MCF 10A (cell line): ENCODE measurements around the gene KDM4B. TPM values are rescaled to one million over a fixed set of nuclear protein-coding genes. Genes with fewer than 3 reads are reported as not detected.
A peak's percentile ranks its signal among the peaks of the same experiment; 100 is the strongest.

Source experiments
- BruUV-seq: library from RNA; stranded (reverse); fragments of 400-500 nt; replicated peaks from 2 replicates; lab custom pipeline; 2021; lab: Mats Ljungman, UMichigan
- CTCF ChIA-PET: fragments of 300-600 bp; sonication (Branson Sonifier 250); formaldehyde crosslinking; extraction: SDS; loops from one replicate; lab custom pipeline; 2021; ENCODE audit warnings: antibody characterized with exemption, inconsistent platforms; lab: Yijun Ruan, JAX
- POLR2A ChIA-PET: fragments of 300-600, 350-650 bp; sonication (Branson Sonifier 250); formaldehyde crosslinking; extraction: SDS; loops from one replicate; lab custom pipeline; 2020; ENCODE audit warnings: antibody characterized with exemption, inconsistent platforms; lab: Yijun Ruan, JAX
- DNase-seq: peaks from one replicate; pipeline ENCODE4 v3.0.0-alpha.2; 2018; ENCODE audit not compliant: unreplicated experiment
- H3K27ac Mint-ChIP-seq: one replicate; pipeline ENCODE4 v1.8.0; 2022; ENCODE audit warnings: mild to moderate bottlenecking, low read depth, mixed read lengths; ENCODE audit not compliant: unreplicated experiment
- H3K27me3 Mint-ChIP-seq: one replicate; pipeline ENCODE4 v1.8.0; 2022; ENCODE audit warnings: mixed read lengths; ENCODE audit not compliant: insufficient read depth, unreplicated experiment
- H3K36me3 Mint-ChIP-seq: one replicate; pipeline ENCODE4 v1.8.0; 2022; ENCODE audit warnings: mild to moderate bottlenecking, moderate library complexity, mixed read lengths; ENCODE audit not compliant: insufficient read depth, unreplicated experiment
- H3K4me1 Mint-ChIP-seq: one replicate; pipeline ENCODE4 v1.8.0; 2022; ENCODE audit warnings: mixed read lengths; ENCODE audit not compliant: insufficient read depth, unreplicated experiment
- H3K4me3 Mint-ChIP-seq: one replicate; pipeline ENCODE4 v1.8.0; 2022; ENCODE audit warnings: mild to moderate bottlenecking, moderate library complexity, mixed read lengths; ENCODE audit not compliant: unreplicated experiment
- H3K9me3 Mint-ChIP-seq: one replicate; pipeline ENCODE4 v1.8.0; 2022; ENCODE audit warnings: mixed read lengths; ENCODE audit not compliant: unreplicated experiment
- CTCF ChIP-seq: fragments of 200-600 bp; IDR thresholded peaks from one replicate; pipeline ENCODE4 v1.8.0; 2022; ENCODE audit warnings: antibody characterized with exemption, mild to moderate bottlenecking; ENCODE audit not compliant: unreplicated experiment
- intact Hi-C: fragments of 100-400 bp; cut with micrococcal nuclease; formaldehyde crosslinking; loops from 2 replicates; pipeline ENCODE4 v1.14.1; 2022
- total RNA-seq: library from RNA; stranded (reverse); gene quantifications from 2 replicates; pipeline ENCODE4 v1.2.3, GENCODE V29; 2022

Gene KDM4B
- total RNA-seq, 1 experiment from 2014 or later, result 34.4 TPM

- ChIA-PET CTCF (interaction anchor here (1.1 kb wide), 1 partner anchor 23 kb away, joined by 3 read pairs; no protein-coding TSS in a partner anchor), POLR2A (no interaction called here)
- intact Hi-C loops, result no loop called here
- no peak overlapping the region for H3K27ac Mint-ChIP-seq
- H3K9me3 Mint-ChIP-seq, result no peaks in the 10 kb centered on the region
- H3K36me3 Mint-ChIP-seq, result peaks cover 45% of the 10 kb centered on the region
- TF ChIP-seq CTCF, result no peak
- DNase-seq, result no peak
- no TSS peak for BruUV-seq
- H3K27me3 Mint-ChIP-seq, result no peaks in the 10 kb centered on the region
- H3K4me3 Mint-ChIP-seq, result no peak overlapping the region
- H3K4me1 Mint-ChIP-seq, result no peaks in the 10 kb centered on the region
These were observed 181.3 kb downstream of the KDM4B start for GRCh38 chr19:5149932-5150901.

- no peak for DNase-seq
- TF ChIP-seq CTCF, result no peak
- H3K27ac Mint-ChIP-seq, result no peak overlapping the region
- no peaks in the 10 kb centered on the region for H3K4me1 Mint-ChIP-seq
- CTCF ChIA-PET, result interaction anchor here (1.1 kb wide), 1 partner anchor 22 kb away, joined by 3 read pairs; no protein-coding TSS in a partner anchor
- POLR2A ChIA-PET, result no interaction called here
- H3K27me3 Mint-ChIP-seq, result no peaks in the 10 kb centered on the region
- H3K36me3 Mint-ChIP-seq, result peaks cover 38% of the 10 kb centered on the region
- no peaks in the 10 kb centered on the region for H3K9me3 Mint-ChIP-seq
- intact Hi-C loops, result no loop called here
- H3K4me3 Mint-ChIP-seq, result no peak overlapping the region
- no TSS peak for BruUV-seq
These were observed 182.2 kb downstream of the KDM4B start for GRCh38 chr19:5150902-5151741.

GRCh38 chr19:5152013-5152763 lies 183.3 kb downstream of the KDM4B start:
- H3K9me3 Mint-ChIP-seq, result no peaks in the 10 kb centered on the region
- H3K27ac Mint-ChIP-seq, result no peak overlapping the region
- no peak for DNase-seq
- ChIA-PET POLR2A (interaction anchor here (0.6 kb wide), 1 partner anchor 406 kb away, joined by 3 read pairs; no protein-coding TSS in a partner anchor), CTCF (no interaction called here)
- no peak for TF ChIP-seq CTCF
- intact Hi-C loops, result no loop called here
- H3K27me3 Mint-ChIP-seq, result no peaks in the 10 kb centered on the region
- H3K4me3 Mint-ChIP-seq, result no peak overlapping the region
- peaks cover 28% of the 10 kb centered on the region for H3K36me3 Mint-ChIP-seq
- no peaks in the 10 kb centered on the region for H3K4me1 Mint-ChIP-seq
- TSS peak; percentile 48 for BruUV-seq
